ENCODE measurements around the gene BAIAP2. TPM values are rescaled to one million over a fixed set of nuclear protein-coding genes. Genes with fewer than 3 reads are reported as not detected.
A peak's percentile ranks its signal among the peaks of the same experiment; 100 is the strongest.

Gene BAIAP2
- polyA plus RNA-seq, 2 of the 4 experiments (the other 2 are of a cell fraction) = 7.1 to 27.5 TPM

DNA sequence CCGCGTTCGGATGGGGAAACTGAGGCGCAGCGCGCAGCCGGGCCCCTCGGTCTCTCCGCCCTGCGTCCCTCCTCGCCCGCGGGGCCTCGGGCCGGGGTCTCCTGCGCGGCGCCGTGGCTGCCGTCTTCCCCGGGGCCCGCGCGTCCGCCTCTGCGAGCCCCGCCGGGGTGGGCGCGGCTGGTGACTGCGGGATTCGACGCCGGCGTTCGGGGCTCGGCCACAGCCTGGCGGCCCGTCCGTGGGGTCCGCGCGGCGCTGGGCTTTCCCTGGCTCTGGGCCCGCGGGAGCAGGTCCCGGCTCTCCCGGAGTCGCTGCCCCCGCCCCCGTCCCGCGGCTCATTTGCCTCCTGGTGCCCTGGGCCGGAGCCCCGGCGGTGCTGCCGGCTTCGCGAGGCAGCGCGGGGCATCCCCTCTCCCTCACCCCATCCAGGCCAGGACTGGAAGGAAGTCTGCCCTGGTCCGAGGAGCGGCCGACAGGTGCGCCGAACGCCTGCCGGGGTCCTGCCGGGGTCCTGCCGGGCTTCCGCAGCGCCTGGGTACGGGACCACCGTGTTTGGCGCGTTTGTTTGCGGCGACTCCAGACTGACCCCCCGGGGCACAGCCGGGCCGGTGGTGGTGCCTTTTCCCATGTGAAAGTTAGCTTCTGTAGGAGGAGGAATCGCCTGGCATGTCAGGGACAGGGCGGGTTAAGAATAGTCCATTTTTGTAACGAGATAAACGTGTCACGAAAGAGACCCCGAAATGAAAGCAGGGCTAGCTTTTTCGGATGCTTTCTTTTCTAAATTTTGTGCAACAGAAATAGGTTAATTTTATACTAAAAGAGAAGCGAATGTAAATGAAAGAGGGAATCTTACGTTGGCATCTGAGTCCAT is 42.6 kb upstream of the BAIAP2 start:
- DNase-seq (ENCODE audit: low read depth in 1 of 2, low spot score in 1 of 2) = no peak
- CTCF ChIA-PET = interaction anchor here (0.6 to 7.4 kb wide), 10 partner anchors 8 to 417 kb away, joined by 3 to 37 read pairs (median 6); no protein-coding TSS in a partner anchor
- H3K4me1 ChIP-seq = peaks cover 20% of the 10 kb centered on the region
- TF ChIP-seq, protein P1, sequence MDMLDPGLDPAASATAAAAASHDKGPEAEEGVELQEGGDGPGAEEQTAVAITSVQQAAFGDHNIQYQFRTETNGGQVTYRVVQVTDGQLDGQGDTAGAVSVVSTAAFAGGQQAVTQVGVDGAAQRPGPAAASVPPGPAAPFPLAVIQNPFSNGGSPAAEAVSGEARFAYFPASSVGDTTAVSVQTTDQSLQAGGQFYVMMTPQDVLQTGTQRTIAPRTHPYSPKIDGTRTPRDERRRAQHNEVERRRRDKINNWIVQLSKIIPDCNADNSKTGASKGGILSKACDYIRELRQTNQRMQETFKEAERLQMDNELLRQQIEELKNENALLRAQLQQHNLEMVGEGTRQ (IDR thresholded peaks at IDR 0.05) = no peak
- no peak for TF ChIP-seq ZSCAN20 (CRISPR knock-in tag; IDR thresholded peaks at IDR 0.05)
- no peak for TF ChIP-seq RAD21 (conservative IDR thresholded peaks at IDR 0.05 in 1 of 2, IDR thresholded peaks at IDR 0.05 in 1 of 2)
- TF ChIP-seq CBX2 (IDR thresholded peaks at IDR 0.05; ENCODE audit: borderline replicate concordance, low read depth) = no peak
- no peak for TF ChIP-seq RNF2 (IDR thresholded peaks at IDR 0.05; ENCODE audit: borderline replicate concordance, low read depth)
- no peak for TF ChIP-seq HOXA7 (CRISPR knock-in tag; IDR thresholded peaks at IDR 0.05)
- no peak for TF ChIP-seq CHD4 (IDR thresholded peaks at IDR 0.05; ENCODE audit: borderline replicate concordance)
- TF ChIP-seq, protein P2, sequence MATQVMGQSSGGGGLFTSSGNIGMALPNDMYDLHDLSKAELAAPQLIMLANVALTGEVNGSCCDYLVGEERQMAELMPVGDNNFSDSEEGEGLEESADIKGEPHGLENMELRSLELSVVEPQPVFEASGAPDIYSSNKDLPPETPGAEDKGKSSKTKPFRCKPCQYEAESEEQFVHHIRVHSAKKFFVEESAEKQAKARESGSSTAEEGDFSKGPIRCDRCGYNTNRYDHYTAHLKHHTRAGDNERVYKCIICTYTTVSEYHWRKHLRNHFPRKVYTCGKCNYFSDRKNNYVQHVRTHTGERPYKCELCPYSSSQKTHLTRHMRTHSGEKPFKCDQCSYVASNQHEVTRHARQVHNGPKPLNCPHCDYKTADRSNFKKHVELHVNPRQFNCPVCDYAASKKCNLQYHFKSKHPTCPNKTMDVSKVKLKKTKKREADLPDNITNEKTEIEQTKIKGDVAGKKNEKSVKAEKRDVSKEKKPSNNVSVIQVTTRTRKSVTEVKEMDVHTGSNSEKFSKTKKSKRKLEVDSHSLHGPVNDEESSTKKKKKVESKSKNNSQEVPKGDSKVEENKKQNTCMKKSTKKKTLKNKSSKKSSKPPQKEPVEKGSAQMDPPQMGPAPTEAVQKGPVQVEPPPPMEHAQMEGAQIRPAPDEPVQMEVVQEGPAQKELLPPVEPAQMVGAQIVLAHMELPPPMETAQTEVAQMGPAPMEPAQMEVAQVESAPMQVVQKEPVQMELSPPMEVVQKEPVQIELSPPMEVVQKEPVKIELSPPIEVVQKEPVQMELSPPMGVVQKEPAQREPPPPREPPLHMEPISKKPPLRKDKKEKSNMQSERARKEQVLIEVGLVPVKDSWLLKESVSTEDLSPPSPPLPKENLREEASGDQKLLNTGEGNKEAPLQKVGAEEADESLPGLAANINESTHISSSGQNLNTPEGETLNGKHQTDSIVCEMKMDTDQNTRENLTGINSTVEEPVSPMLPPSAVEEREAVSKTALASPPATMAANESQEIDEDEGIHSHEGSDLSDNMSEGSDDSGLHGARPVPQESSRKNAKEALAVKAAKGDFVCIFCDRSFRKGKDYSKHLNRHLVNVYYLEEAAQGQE (IDR thresholded peaks at IDR 0.05) = no peak
- no peak for TF ChIP-seq POLR2AphosphoS2 (conservative IDR thresholded peaks at IDR 0.05; ENCODE audit: low read length)
- TF ChIP-seq, protein P3, sequence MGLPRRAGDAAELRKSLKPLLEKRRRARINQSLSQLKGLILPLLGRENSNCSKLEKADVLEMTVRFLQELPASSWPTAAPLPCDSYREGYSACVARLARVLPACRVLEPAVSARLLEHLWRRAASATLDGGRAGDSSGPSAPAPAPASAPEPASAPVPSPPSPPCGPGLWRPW (IDR thresholded peaks at IDR 0.05) = no peak
- TF ChIP-seq RCOR1 (IDR thresholded peaks at IDR 0.05; ENCODE audit: low read depth, low read length) = no peak
- no peak for TF ChIP-seq EHMT2 (IDR thresholded peaks at IDR 0.05; ENCODE audit: low read depth)
- no peak for TF ChIP-seq NR3C1 (IDR thresholded peaks at IDR 0.05)
- no peak for TF ChIP-seq HDAC2 (IDR thresholded peaks at IDR 0.05)
- TF ChIP-seq ESRRA (IDR thresholded peaks at IDR 0.05; ENCODE audit: borderline replicate concordance, low read length) = no peak
- TF ChIP-seq EHF (CRISPR knock-in tag; IDR thresholded peaks at IDR 0.05) = no peak
- peak overlapping the region; percentile 89 to 95 for H3K27ac ChIP-seq
- no peak for FAIRE-seq
- H3K9me3 ChIP-seq = no peaks in the 10 kb centered on the region
- POLR2A ChIA-PET = interaction anchor here (1.2 kb wide), 1 partner anchor 538 kb away, joined by 5 read pairs; no protein-coding TSS in a partner anchor
- peak overlapping the region; percentile 92 for H3K4me3 ChIP-seq
- ATAC-seq = peak; percentile 15 to 16; a peak in 4 of 6 replicates
- WGBS (ENCODE audit: missing lambda C conversion rate) = 8% methylated on average over 38 of the region's 90 CpGs
- H3K4me2 ChIP-seq = peak overlapping the region; percentile 87

DNA sequence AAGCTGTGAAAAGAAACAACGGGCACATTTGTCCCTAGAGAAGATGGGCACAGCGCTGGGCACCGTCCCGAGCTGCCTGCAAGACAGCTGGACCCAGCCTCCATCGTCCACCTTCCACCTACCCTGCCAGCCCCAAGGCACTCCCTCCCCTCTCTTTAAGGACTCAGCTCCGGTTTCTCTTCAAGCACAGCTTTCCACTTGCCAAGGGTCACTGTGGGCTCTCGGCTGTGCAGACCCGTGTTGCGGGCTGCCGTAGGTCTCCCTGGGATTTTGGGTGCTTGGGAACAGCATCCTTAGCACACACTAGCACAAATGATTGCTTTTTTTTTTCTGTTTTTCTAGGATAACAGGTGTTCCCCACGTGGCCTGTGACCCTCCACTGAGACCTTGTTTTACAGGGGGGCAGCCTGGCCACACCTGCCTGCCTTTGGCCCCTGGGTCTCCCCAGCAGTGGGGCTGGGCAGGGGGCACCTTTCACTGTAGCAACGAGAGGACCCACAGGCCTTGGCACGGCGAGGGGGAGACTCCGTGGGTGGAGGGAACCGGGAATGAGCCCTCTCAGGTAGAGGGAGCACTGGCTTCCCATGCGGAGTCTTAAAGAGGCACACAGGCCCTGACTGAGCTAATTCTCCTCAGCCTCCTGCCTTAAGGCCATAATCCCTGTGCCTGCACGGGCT is 41.9 kb upstream of the BAIAP2 start:
- ATAC-seq = no peak
- no peak for FAIRE-seq
- ChIA-PET POLR2A (no interaction called here), CTCF (interaction anchor here (0.9 to 7.4 kb wide), 6 partner anchors 11 to 417 kb away, joined by 3 to 37 read pairs (median 10); no protein-coding TSS in a partner anchor)
- Histone ChIP-seq H3K4me2 (peak overlapping the region; percentile 87), H3K27ac (no peak overlapping the region; a peak in 1 of 6 replicates), H3K4me3 (peak overlapping the region; percentile 92), H3K9me3 (no peaks in the 10 kb centered on the region), H3K4me1 (peaks cover 20% of the 10 kb centered on the region)
- no peak for DNase-seq (ENCODE audit: low read depth in 1 of 2, low spot score in 1 of 2)
- TF ChIP-seq EHF (CRISPR knock-in tag; IDR thresholded peaks at IDR 0.05) (no peak), CHD2 (IDR thresholded peaks at IDR 0.05; ENCODE audit: low read length, partially characterized antibody) (no peak), CBX2 (IDR thresholded peaks at IDR 0.05; ENCODE audit: borderline replicate concordance, low read depth) (no peak), ZFP36 (IDR thresholded peaks at IDR 0.05; ENCODE audit: borderline replicate concordance, partially characterized antibody) (no peak), CEBPB (IDR thresholded peaks at IDR 0.05) (no peak)
- TF ChIP-seq, protein P4, sequence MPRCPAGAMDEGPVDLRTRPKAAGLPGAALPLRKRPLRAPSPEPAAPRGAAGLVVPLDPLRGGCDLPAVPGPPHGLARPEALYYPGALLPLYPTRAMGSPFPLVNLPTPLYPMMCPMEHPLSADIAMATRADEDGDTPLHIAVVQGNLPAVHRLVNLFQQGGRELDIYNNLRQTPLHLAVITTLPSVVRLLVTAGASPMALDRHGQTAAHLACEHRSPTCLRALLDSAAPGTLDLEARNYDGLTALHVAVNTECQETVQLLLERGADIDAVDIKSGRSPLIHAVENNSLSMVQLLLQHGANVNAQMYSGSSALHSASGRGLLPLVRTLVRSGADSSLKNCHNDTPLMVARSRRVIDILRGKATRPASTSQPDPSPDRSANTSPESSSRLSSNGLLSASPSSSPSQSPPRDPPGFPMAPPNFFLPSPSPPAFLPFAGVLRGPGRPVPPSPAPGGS (IDR thresholded peaks at IDR 0.05) = no peak
- TF ChIP-seq, protein P5, sequence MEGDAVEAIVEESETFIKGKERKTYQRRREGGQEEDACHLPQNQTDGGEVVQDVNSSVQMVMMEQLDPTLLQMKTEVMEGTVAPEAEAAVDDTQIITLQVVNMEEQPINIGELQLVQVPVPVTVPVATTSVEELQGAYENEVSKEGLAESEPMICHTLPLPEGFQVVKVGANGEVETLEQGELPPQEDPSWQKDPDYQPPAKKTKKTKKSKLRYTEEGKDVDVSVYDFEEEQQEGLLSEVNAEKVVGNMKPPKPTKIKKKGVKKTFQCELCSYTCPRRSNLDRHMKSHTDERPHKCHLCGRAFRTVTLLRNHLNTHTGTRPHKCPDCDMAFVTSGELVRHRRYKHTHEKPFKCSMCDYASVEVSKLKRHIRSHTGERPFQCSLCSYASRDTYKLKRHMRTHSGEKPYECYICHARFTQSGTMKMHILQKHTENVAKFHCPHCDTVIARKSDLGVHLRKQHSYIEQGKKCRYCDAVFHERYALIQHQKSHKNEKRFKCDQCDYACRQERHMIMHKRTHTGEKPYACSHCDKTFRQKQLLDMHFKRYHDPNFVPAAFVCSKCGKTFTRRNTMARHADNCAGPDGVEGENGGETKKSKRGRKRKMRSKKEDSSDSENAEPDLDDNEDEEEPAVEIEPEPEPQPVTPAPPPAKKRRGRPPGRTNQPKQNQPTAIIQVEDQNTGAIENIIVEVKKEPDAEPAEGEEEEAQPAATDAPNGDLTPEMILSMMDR (IDR thresholded peaks at IDR 0.05) = no peak
- 63% methylated on average over 18 of the region's 18 CpGs for WGBS (ENCODE audit: missing lambda C conversion rate)

All from A549 (cell line).